AG04449 (cell line): ENCODE measurements around the gene G6PC1.

Source experiments
- CTCF ChIA-PET: fragments of 350-600 bp; formaldehyde crosslinking; extraction: SDS; loops from one replicate; lab custom pipeline; 2021; ENCODE audit warnings: antibody characterized with exemption; lab: Yijun Ruan, JAX
- POLR2A ChIA-PET: fragments of 400-600, 350-600 bp; formaldehyde crosslinking; extraction: SDS; loops from one replicate; lab custom pipeline; 2020; ENCODE audit warnings: antibody characterized with exemption, inconsistent platforms; lab: Yijun Ruan, JAX
- DNase-seq: peaks from one replicate; pipeline ENCODE4 v3.0.0-alpha.2; 2010; ENCODE audit warnings: low read depth, low spot score
- H3K4me3 ChIP-seq: 2 replicates; pipeline ENCODE4 v1.5.1; 2011; ENCODE audit warnings: low read depth, mild to moderate bottlenecking, control low read depth, low read length
- TF ChIP-seq, protein P1 (sequence below): IDR thresholded peaks from one replicate; pipeline ENCODE4 v1.5.1; 2011; ENCODE audit warnings: mild to moderate bottlenecking, moderate library complexity, low read length, control low read depth, inconsistent platforms; ENCODE audit not compliant: insufficient read depth; ENCODE audit errors: missing control alignments

Gene G6PC1

DNA sequence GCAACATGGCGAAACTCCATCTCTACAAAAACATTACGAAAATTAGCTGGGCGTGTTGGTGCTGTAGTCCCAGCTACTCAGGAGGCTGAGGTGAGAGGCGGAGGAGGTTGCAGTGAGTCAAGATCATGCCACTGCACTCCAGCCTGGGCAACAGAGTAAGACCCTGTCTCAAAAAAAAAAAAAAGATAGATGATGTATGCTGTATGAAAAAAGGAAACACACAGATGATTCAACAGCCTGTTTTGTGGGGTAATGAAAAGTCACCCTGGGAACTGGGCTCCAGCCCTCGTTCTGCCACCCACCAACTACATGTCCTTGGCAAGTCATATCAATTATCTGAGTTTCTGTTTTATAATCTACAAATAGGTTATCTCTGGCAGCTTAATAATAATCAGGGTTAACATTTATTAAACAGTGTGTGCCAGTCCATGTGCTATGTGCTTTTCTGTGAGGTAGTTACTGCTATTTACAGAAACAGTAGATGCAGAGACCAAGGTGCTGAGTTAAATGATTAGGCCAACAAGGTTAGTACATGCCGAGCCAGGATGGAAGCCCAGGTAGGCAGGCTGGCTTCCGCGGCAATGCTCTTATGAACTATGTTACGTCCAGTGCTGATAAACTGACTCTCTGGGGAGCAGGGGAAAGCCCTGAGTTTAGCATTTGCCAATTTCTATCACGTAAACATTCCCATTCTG lies 1.1 kb downstream of the G6PC1 start:
- CTCF ChIA-PET = no interaction called here
- no peak for DNase-seq
- H3K4me3 ChIP-seq = no peak overlapping the region
- POLR2A ChIA-PET = no interaction called here
- TF ChIP-seq, protein P1, sequence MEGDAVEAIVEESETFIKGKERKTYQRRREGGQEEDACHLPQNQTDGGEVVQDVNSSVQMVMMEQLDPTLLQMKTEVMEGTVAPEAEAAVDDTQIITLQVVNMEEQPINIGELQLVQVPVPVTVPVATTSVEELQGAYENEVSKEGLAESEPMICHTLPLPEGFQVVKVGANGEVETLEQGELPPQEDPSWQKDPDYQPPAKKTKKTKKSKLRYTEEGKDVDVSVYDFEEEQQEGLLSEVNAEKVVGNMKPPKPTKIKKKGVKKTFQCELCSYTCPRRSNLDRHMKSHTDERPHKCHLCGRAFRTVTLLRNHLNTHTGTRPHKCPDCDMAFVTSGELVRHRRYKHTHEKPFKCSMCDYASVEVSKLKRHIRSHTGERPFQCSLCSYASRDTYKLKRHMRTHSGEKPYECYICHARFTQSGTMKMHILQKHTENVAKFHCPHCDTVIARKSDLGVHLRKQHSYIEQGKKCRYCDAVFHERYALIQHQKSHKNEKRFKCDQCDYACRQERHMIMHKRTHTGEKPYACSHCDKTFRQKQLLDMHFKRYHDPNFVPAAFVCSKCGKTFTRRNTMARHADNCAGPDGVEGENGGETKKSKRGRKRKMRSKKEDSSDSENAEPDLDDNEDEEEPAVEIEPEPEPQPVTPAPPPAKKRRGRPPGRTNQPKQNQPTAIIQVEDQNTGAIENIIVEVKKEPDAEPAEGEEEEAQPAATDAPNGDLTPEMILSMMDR = no peak

DNA sequence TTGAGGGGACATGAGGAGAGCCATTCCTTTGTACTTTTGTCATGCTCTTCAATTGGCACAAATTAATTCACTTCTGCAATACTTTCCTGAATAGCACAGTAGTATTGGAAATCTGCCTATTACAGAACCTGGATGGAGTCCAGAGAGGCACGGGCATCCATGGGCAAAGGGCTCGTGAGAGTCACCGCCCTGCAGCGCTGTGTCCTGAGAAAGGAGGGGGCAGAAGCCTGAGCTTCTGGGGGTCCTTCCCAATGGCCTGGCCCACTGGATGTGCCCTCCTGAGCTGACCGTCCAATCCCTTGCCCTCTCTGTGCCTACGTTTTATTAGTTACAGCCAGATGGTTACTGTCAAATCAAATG lies 3.5 kb downstream of the G6PC1 start:
- no peak overlapping the region for H3K4me3 ChIP-seq
- DNase-seq = no peak
- ChIA-PET POLR2A (no interaction called here), CTCF (interaction anchor here (1.4 kb wide), 1 partner anchor 16 kb away, joined by 4 read pairs; no protein-coding TSS in a partner anchor)
- TF ChIP-seq, protein P1 = no peak

DNA sequence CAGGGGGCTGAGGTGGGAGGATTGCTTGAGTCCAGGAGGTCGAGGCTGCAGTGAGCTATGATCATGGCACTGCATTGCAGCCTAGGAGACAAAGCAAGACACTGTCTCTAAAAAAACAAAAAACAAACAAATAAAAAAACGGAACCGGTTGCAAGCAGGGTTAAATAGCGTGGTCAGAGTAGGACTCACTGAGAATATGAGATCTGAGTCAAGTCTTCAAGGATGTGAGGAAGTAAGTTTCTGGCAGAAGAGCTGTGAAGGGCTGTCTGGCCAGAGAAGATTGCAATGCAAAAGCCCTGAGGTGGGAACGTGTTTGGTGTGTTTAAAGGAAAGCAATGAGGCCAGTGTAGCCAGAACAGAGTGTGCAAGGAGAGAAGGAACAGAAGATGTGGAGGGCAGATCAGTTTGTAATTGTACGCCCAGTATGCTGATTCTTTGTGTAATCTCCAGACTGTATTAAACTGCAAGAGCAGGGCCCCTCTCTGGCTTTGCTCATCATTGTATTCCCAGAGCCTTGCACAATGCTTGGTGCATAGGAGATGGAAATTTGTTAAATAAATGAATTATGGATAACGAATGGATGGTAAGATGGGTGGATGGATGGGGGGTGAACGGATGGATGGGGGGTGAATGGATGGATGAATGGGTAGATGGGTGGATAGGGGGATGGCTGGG lies 6.3 kb downstream of the G6PC1 start:
- H3K4me3 ChIP-seq = no peak overlapping the region
- TF ChIP-seq, protein P1 = no peak
- ChIA-PET POLR2A (no interaction called here), CTCF (no interaction called here)
- no peak for DNase-seq

DNA sequence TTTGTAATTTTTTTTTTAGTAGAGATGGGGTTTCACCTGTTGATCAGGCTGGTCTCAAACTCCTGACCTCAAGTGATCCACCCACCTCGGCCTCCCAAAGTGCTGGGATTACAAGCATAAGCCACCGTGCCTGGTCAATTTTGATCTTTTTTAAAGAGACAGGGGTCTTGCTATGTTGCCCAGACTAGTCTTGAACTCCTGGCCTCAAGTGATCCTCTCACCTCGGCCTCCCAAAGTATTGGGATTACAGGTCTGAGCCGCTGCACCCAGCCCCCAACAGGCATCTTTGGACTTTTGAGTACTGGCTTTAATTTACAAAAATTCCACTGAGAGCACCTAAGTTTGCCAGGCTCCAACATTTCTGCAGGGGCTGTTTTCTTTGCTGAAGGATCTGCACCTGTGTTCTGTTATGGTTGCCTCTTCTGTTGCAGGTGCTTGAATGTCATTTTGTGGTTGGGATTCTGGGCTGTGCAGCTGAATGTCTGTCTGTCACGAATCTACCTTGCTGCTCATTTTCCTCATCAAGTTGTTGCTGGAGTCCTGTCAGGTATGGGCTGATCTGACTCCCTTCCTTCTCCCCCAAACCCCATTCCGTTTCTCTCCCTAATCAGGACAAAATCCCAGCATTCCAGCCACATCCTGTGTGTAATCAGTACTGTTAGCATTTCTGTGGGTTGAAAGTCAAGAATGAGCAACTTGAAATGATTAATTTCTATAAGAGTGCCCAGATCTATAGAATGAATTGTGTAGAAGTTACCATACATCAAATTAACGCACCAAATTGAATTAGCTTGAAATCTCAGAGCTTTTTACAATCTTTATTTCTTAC lies 8.5 kb downstream of the G6PC1 start:
- ChIA-PET CTCF (interaction anchor here (0.8 to 1.1 kb wide), 2 partner anchors 21 to 66 kb away, joined by 3 read pairs; no protein-coding TSS in a partner anchor), POLR2A (interaction anchor here (0.6 kb wide), 1 partner anchor 40 kb away, joined by 3 read pairs; no protein-coding TSS in a partner anchor)
- DNase-seq = no peak
- TF ChIP-seq, protein P1 = no peak
- H3K4me3 ChIP-seq = no peak overlapping the region

DNA sequence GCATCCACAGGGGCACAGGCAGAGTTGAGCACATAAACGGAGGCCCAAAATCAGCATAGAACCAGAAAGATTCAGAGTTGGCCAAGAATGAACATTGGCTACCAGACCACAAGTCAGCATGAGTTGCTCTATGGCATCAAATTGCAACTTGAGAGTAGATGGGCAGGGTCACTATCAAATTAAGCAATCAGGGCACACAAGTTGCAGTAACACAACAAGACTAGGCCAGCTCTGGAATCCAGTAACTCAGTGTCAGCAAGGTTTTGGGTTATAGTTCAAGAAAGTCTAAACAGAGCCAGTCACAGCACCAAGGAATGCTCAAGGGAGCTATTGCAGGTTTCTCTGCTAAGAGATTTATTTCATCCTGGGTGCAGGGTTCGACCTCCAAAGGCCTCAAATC lies 12.9 kb downstream of the G6PC1 start:
- POLR2A ChIA-PET = no interaction called here
- TF ChIP-seq, protein P1 = no peak
- no peak for DNase-seq
- H3K4me3 ChIP-seq = no peak overlapping the region
- CTCF ChIA-PET = no interaction called here
